ENCODE measurements around the gene HRH1. TPM values are rescaled to one million over a fixed set of nuclear protein-coding genes. Genes with fewer than 3 reads are reported as not detected.

The HRH1 gene
- total and polyA plus RNA-seq, 10 of the 15 experiments (the other 5 are each of a cell fraction or from before 2014, with no cell fraction given), result not detected

GRCh38 chr3:11178421-11178820 lies 24.1 kb downstream of the HRH1 start (continued):
- TF ChIP-seq SKIL (IDR thresholded peaks at IDR 0.05; ENCODE audit: low read depth, poor library complexity, severe bottlenecking) (no peak), PKNOX1 (IDR thresholded peaks at IDR 0.05) (no peak), ZBED1 (IDR thresholded peaks at IDR 0.05; ENCODE audit: borderline replicate concordance) (no peak), PRDM15 (CRISPR knock-in tag; IDR thresholded peaks at IDR 0.05) (no peak), BCL3 (IDR thresholded peaks at IDR 0.05; ENCODE audit: borderline replicate concordance, insufficient read depth, low read depth, low read length, poor library complexity, severe bottlenecking) (no peak), MLLT1 (IDR thresholded peaks at IDR 0.05) (no peak), CEBPZ (IDR thresholded peaks at IDR 0.05; ENCODE audit: low read depth, low read length) (no peak), BRCA1 (IDR thresholded peaks at IDR 0.05; ENCODE audit: low read depth, low read length) (no peak)
- TF ChIP-seq, protein P1, sequence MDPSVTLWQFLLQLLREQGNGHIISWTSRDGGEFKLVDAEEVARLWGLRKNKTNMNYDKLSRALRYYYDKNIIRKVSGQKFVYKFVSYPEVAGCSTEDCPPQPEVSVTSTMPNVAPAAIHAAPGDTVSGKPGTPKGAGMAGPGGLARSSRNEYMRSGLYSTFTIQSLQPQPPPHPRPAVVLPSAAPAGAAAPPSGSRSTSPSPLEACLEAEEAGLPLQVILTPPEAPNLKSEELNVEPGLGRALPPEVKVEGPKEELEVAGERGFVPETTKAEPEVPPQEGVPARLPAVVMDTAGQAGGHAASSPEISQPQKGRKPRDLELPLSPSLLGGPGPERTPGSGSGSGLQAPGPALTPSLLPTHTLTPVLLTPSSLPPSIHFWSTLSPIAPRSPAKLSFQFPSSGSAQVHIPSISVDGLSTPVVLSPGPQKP (IDR thresholded peaks at IDR 0.05; ENCODE audit: low read depth, low read length), result no peak
